Endothelial cell of umbilical vein (primary cell): Measurements from ENCODE around the gene RNU6-9. TPM values are rescaled to one million over a fixed set of nuclear protein-coding genes. Genes with fewer than 3 reads are reported as not detected.

Experiments used
- BruUV-seq: library from RNA; stranded (reverse); fragments of 400-500 nt; replicated peaks from 2 replicates; lab custom pipeline; 2021; lab: Mats Ljungman, UMichigan
- CTCF ChIA-PET: fragments of 300-600, 350-600 bp; sonication (Branson Sonifier 250); formaldehyde crosslinking; loops from one replicate; lab custom pipeline; 2021; ENCODE audit warnings: antibody characterized with exemption, inconsistent platforms; lab: Charles Lee
- POLR2A ChIA-PET: fragments of 300-600, 350-600 bp; sonication (Branson Sonifier 250); formaldehyde crosslinking; loops from one replicate; lab custom pipeline; 2021; ENCODE audit warnings: antibody characterized with exemption, inconsistent platforms; lab: Charles Lee
- DNase-seq: peaks from one replicate; pipeline ENCODE4 v3.0.0-alpha.2; 2011; ENCODE audit warnings: low read depth, low spot score
- FAIRE-seq: peaks from 2 replicates; lab custom pipeline; 2011; peaks lifted over from hg19 to GRCh38; lab: Jason Lieb, UNC
- H2AFZ ChIP-seq: 2 replicates; pipeline ENCODE4 v1.6.0; 2012; ENCODE audit warnings: low read depth, low read length, control low read depth, inconsistent platforms
- H3K27ac ChIP-seq: 2 replicates; pipeline ENCODE4 v1.5.1; 2011; ENCODE audit warnings: low read depth, mild to moderate bottlenecking, control low read depth, low read length, moderate library complexity; ENCODE audit not compliant: insufficient read depth
- H3K27me3 ChIP-seq, 2 experiments: 2 replicates each; pipeline versions ENCODE4 v1.6.0 to v1.6.1; 2011; ENCODE audit warnings: low read length in 2 of 2, mixed read lengths in 1 of 2; ENCODE audit not compliant: control insufficient read depth in 2 of 2, insufficient read depth in 2 of 2
- H3K36me3 ChIP-seq, 2 experiments: 2 replicates in 1 of 2; 3 replicates in 1 of 2; pipeline ENCODE4 v1.5.1; 2011; ENCODE audit warnings: low read length in 2 of 2, mild to moderate bottlenecking in 1 of 2, moderate library complexity in 1 of 2; ENCODE audit not compliant: control insufficient read depth in 2 of 2, insufficient read depth in 2 of 2; ENCODE audit errors: extremely low read depth in 1 of 2
- H3K4me1 ChIP-seq: 3 replicates; pipeline ENCODE4 v1.5.1; 2011; ENCODE audit warnings: mild to moderate bottlenecking, low read length; ENCODE audit not compliant: control insufficient read depth, insufficient read depth; ENCODE audit errors: extremely low read depth
- H3K4me2 ChIP-seq: 2 replicates; pipeline ENCODE4 v1.6.1; 2011; ENCODE audit warnings: low read length, control low read depth, mixed read lengths; ENCODE audit not compliant: insufficient read depth
- H3K4me3 ChIP-seq, 3 experiments: fragments of 200-600 bp in 1 of 3; sonication (generic), shearing (Covaris generic) in 1 of 3; replicated peaks in 1 of 3; 2 replicates each; pipeline ENCODE4 v1.5.1; 2011 to 2016; ENCODE audit warnings: control low read depth in 3 of 3, low read length in 3 of 3, mild to moderate bottlenecking in 2 of 3, inconsistent platforms in 1 of 3, low read depth in 1 of 3, moderate library complexity in 1 of 3; ENCODE audit not compliant: insufficient read depth in 1 of 3
- H3K79me2 ChIP-seq: 2 replicates; pipeline ENCODE4 v1.6.0; 2012; ENCODE audit warnings: low read length, inconsistent platforms; ENCODE audit not compliant: control insufficient read depth, insufficient read depth
- H3K9ac ChIP-seq: replicated peaks from 2 replicates; pipeline ENCODE3; 2011; ENCODE audit warnings: low read length, control low read depth; ENCODE audit not compliant: insufficient read depth; ENCODE audit errors: extremely low read depth
- H3K9me1 ChIP-seq: replicated peaks from 3 replicates; pipeline ENCODE4 v1.6.0; 2011; ENCODE audit warnings: mild to moderate bottlenecking, low read length; ENCODE audit not compliant: control insufficient read depth, insufficient read depth; ENCODE audit errors: extremely low read depth
- H3K9me3 ChIP-seq: replicated peaks from 2 replicates; pipeline ENCODE4 v1.5.1; 2012; ENCODE audit warnings: low read length, inconsistent platforms; ENCODE audit not compliant: control insufficient read depth, insufficient read depth
- H4K20me1 ChIP-seq: replicated peaks from 2 replicates; pipeline ENCODE3; 2011; ENCODE audit warnings: mild to moderate bottlenecking, low read length; ENCODE audit not compliant: control insufficient read depth, insufficient read depth; ENCODE audit errors: extremely low read depth
- CTCF ChIP-seq, 2 donors: IDR thresholded peaks; 1 replicate in 1 of 2; 2 replicates in 1 of 2; pipeline ENCODE4 v1.5.1; 2011; ENCODE audit warnings: low read length in 2 of 2, mild to moderate bottlenecking in 2 of 2, moderate library complexity in 2 of 2, control low read depth in 1 of 2, inconsistent platforms in 1 of 2, low read depth in 1 of 2; ENCODE audit not compliant: insufficient read depth in 1 of 2; ENCODE audit errors: extremely low read depth in 1 of 2
- EZH2 ChIP-seq: IDR thresholded peaks from 2 replicates; pipeline ENCODE4 v1.6.1; 2012; ENCODE audit warnings: borderline replicate concordance, low read depth, mild to moderate bottlenecking, moderate library complexity, low read length, inconsistent platforms; ENCODE audit not compliant: severe bottlenecking
- FOS ChIP-seq: IDR thresholded peaks from 2 replicates; pipeline ENCODE4 v1.6.1; 2011; ENCODE audit warnings: mild to moderate bottlenecking, low read length, moderate library complexity, borderline replicate concordance; ENCODE audit not compliant: insufficient read depth
- GATA2 ChIP-seq: IDR thresholded peaks from 2 replicates; pipeline ENCODE4 v1.7.0; 2011; ENCODE audit warnings: low read depth, mild to moderate bottlenecking, moderate library complexity, mixed read lengths, low read length; ENCODE audit not compliant: insufficient read length, insufficient read depth
- JUN ChIP-seq: IDR thresholded peaks from 2 replicates; pipeline ENCODE4 v1.6.1; 2011; ENCODE audit warnings: borderline replicate concordance, low read depth; ENCODE audit not compliant: insufficient read length, insufficient read depth
- MAX ChIP-seq: IDR thresholded peaks from 2 replicates; pipeline ENCODE4 v1.6.1; 2011; ENCODE audit not compliant: insufficient read depth, insufficient read length
- MYC ChIP-seq: IDR thresholded peaks from one replicate; pipeline ENCODE4 v1.6.1; 2011; ENCODE audit warnings: mild to moderate bottlenecking, low read depth, low read length
- POLR2A ChIP-seq: IDR thresholded peaks from 2 replicates; pipeline ENCODE4 v1.6.1; 2012; ENCODE audit warnings: low read depth, mild to moderate bottlenecking, control low read depth, low read length
- POLR2AphosphoS5 ChIP-seq: IDR thresholded peaks from 2 replicates; pipeline ENCODE4 v1.6.1; 2012; ENCODE audit warnings: low read depth, mild to moderate bottlenecking, control low read depth, low read length, moderate library complexity; ENCODE audit not compliant: insufficient read depth
- dilution Hi-C: fragments of 300-500 bp; cut with MboI; formaldehyde crosslinking; loops from one replicate; pipeline ENCODE4 v1.15.0; 2019; ENCODE audit warnings: low sequenced_read_pairs; ENCODE audit not compliant: extremely low pct_ligation_motif_present
- intact Hi-C: fragments of 100-400 bp; cut with micrococcal nuclease; formaldehyde crosslinking; loops from one replicate; pipeline ENCODE4 v1.10.0; 2022
- polyA plus RNA-seq, 4 experiments: library from polyadenylated mRNA; depleted of rRNA in 3 of 4; stranded (reverse) in 3 of 4; unstranded in 1 of 4; fragments of >200 nt; gene quantifications; 2 replicates each; pipeline versions ENCODE4 v1.2.1 to v1.2.3, GENCODE V29; 2011 to 2012; ENCODE audit warnings: missing spikeins in 1 of 4
- total RNA-seq: library from RNA; stranded (reverse); gene quantifications from 2 replicates; pipeline ENCODE4 v1.2.3, GENCODE V29; 2021

Gene RNU6-9
- total and polyA plus RNA-seq, 2 donors (not counting 3 experiments of a cell fraction or from before 2014, with no cell fraction given): not detected

- dilution Hi-C loops: no loop called here
- Histone ChIP-seq H3K36me3 (no peaks in the 10 kb centered on the region), H3K9me3 (no peaks in the 10 kb centered on the region), H2AFZ (no peak overlapping the region), H3K27ac (peak overlapping the region; percentile 19), H3K9ac (no peak overlapping the region), H3K79me2 (peaks cover 2% of the 10 kb centered on the region), H3K9me1 (no peaks in the 10 kb centered on the region), H3K27me3 (no peaks in the 10 kb centered on the region), H3K4me1 (peaks cover 15% of the 10 kb centered on the region), H4K20me1 (no peaks in the 10 kb centered on the region), H3K4me2 (no peak overlapping the region), H3K4me3 (no peak overlapping the region)
- FAIRE-seq: no peak
- CTCF ChIA-PET: interaction anchor here (0.8 to 1.3 kb wide), 3 partner anchors 11 to 50 kb away, joined by 3 to 7 read pairs (median 6); partner anchors contain the start of gene WDR18
- no peak for DNase-seq
- intact Hi-C loops: loop anchor here (10.0 kb wide), 1 partner anchor 170 kb away; the partner anchor contains the start of gene GPX4
- POLR2A ChIA-PET: no interaction called here
- BruUV-seq: no TSS peak
- TF ChIP-seq POLR2AphosphoS5 (no peak), POLR2A (no peak), MYC (no peak), EZH2 (no peak), MAX (no peak), GATA2 (no peak), JUN (no peak), FOS (no peak), CTCF (IDR thresholded peaks at IDR 0.05; ENCODE audit: extremely low read depth in 1 of 2, insufficient read depth in 1 of 2, low read depth in 1 of 2, low read length in 2 of 2) (no peak)
These were observed 41.0 kb downstream of the RNU6-9 start for GRCh38 chr19:934197-934840.
